ENCODE measurements around the gene SIRT2. TPM values are rescaled to one million over a fixed set of nuclear protein-coding genes. Genes with fewer than 3 reads are reported as not detected.
"Not testable (repeated sequence)": the region's sequence is repeated elsewhere in the genome, so short reads cannot be mapped to it uniquely, and the experiment has no call there.

Gene SIRT2
- total RNA-seq = 10 to 100 TPM; 19.4 to 21.2 TPM

DNA sequence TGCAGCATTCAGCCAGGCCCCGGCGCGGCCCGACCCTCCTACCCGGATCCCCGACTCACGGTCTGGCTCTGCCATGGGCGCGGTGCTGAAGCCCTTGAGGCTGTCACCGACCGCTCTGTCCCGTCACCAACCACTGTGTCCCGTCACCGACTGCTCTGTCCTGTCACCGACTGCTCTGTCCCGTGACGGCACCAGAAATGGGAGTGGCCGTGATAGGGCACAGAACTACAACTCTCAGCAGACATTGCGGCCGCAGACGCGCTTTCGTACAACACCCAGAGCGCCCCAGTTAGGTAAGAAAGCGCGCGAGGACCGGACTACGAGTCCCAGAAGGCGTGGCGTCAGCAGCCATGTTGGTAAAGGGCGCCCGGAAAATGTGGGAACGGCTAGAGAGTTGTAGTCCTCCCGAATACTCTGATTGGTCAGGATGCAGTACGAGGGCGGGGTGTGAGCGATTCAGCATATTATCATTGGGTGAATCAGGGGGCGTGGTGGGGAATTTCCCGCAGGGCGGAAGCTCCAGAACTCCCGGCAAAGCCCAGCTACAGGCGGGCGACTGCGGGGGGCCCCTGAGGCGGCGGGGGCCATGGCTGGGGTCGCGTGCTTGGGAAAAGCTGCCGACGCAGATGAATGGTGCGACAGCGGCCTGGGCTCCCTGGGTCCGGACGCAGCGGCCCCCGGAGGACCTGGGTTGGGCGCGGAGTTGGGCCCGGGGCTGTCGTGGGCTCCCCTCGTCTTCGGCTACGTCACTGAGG is at the start of gene SIRT2, which contains the start of gene NFKBIB:
Gene SIRT2, minus strand, starts transcription at position 172 of the 755 bp plus-strand sequence. Its CDS starts 97 bp downstream, at position 75.
Gene NFKBIB, plus strand, starts transcription at position 523 of the 755 bp plus-strand sequence. Its CDS starts 64 bp downstream, at position 587.
- Mint-ChIP-seq H3K4me1 (peaks cover 26% of the 10 kb centered on the region), H3K9me3 (peaks cover 2% of the 10 kb centered on the region), H3K27ac (peak within 1 kb of the TSS; percentile 93), H3K4me3 (peak within 1 kb of the TSS; percentile 96), H3K36me3 (peaks cover 23% of the 10 kb centered on the region), H3K27me3 (no peaks in the 10 kb centered on the region)
- peak; percentile 99 for DNase-seq

DNA sequence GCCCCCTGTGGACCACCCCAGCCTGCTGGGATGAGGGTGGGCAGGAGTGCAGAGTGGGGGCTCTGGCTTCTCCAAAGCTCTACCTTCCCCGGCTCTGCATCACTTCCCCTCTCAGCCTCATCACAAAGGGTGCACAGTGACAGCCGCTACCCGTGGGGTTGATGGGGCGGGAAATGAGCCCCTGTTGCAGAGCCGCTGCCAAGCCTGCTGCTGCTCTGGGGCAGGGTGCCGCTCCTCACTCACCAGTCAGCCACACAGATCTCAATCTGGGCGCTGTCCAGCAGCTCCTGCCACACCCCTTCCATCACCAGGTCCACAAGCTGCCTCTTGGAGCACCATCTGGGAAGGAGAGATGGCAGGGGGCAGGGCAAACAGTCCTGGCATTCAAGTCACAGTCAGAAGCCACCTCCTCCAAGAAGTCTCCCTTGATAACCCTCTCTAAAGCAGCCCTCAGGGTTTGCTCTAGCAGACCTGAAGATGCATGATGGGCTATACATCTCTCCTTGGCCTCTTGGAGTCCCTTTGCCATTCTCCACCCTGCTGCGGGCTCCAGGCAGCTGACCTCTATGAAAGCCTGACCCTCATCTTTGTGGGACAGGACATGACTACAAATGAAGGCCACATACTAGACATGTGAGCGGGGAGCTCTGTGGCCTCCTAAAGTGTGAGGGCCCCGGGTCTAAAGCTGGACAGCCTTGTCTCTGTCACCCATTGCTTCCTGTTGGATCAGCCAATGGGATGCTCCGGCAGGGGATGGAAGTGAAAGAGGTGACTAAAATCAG is 47.0 kb upstream of the SIRT2 start:
- Mint-ChIP-seq H3K4me1 (peaks cover 5% of the 10 kb centered on the region), H3K27ac (no peak overlapping the region), H3K4me3 (no peak overlapping the region), H3K9me3 (peaks cover 1% of the 10 kb centered on the region), H3K27me3 (peaks cover 25% of the 10 kb centered on the region), H3K36me3 (no peaks in the 10 kb centered on the region)
- DNase-seq = no peak

GRCh38 chr19:38945562-38946228 is 46.3 kb upstream of the SIRT2 start:
- Mint-ChIP-seq H3K4me1 (peaks cover 5% of the 10 kb centered on the region), H3K36me3 (peaks cover 4% of the 10 kb centered on the region), H3K27me3 (peaks cover 20% of the 10 kb centered on the region), H3K27ac (no peak overlapping the region), H3K4me3 (no peak overlapping the region), H3K9me3 (peaks cover 1% of the 10 kb centered on the region)
- no peak for DNase-seq

- Mint-ChIP-seq H3K27ac (no peak overlapping the region), H3K27me3 (peaks cover 19% of the 10 kb centered on the region), H3K4me1 (peaks cover 5% of the 10 kb centered on the region), H3K4me3 (no peak overlapping the region), H3K36me3 (peaks cover 4% of the 10 kb centered on the region), H3K9me3 (peaks cover 1% of the 10 kb centered on the region)
- no peak for DNase-seq
Observed at GRCh38 chr19:38944981-38945506, 45.6 kb upstream of the SIRT2 start.

DNA sequence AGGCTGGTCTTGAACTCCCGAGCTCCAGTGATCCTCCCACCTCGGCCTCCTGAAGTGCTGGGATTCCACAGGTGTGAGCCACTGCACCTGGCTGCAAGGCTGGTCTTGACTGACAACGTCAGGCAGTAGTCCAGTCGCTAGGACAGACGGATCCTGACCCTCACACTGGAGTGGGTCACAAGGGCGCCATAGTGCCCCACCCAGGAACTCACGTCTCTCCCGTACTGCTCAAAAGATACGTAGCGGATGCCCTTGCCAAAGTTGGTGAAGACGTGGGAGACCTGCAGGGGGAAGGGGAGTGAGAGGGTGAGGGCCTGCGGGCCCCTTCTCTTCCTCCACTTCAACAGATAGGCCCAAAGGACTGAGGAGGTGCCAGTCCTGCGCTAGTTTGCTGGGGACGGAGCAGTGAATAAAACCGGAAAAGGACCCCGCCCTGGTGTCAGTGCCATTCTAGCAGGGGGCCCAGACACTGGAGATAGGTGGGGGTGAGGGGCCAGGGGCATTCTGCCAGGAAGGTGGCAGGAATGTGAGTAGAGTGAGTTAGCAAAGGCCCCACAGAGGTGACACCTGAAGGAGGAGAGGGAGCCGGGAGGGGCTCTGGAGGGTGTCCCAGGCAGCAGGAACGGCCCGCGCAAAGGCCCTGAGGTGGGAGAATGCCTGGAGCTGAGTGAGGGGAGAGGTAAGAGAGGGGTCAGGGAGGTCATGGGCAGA is 43.2 kb upstream of the SIRT2 start:
- Mint-ChIP-seq H3K27ac (no peak overlapping the region), H3K4me3 (no peak overlapping the region), H3K27me3 (peaks cover 12% of the 10 kb centered on the region), H3K36me3 (peaks cover 4% of the 10 kb centered on the region), H3K4me1 (no peaks in the 10 kb centered on the region), H3K9me3 (no peaks in the 10 kb centered on the region)
- no peak for DNase-seq

GRCh38 chr19:38941979-38942378 is 42.6 kb upstream of the SIRT2 start:
- Mint-ChIP-seq H3K27me3 (peaks cover 12% of the 10 kb centered on the region), H3K4me3 (no peak overlapping the region), H3K36me3 (peaks cover 4% of the 10 kb centered on the region), H3K9me3 (no peaks in the 10 kb centered on the region), H3K27ac (no peak overlapping the region), H3K4me1 (no peaks in the 10 kb centered on the region)
- no peak for DNase-seq

DNA sequence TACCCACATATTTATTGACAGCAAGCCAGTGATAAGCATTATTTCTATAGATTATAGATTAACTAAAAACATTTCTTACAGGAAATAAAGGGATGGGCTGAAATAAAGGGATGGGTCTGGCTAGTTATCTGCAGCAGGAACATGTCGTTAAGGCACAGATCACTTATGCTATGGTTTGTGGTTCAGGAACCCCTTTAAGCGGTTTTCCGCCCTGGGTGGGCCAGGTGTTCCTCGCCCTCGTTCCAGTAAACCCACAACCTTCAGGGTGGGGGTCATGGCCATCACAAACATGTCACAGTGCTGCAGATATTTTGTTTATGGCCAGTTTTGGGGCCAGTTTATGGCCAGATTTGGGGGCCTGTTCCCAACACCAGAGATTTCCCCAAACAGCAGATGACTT is 42.0 kb upstream of the SIRT2 start:
- not testable (repeated sequence) for DNase-seq, H3K27ac Mint-ChIP-seq, H3K4me1 Mint-ChIP-seq, H3K9me3 Mint-ChIP-seq, H3K36me3 Mint-ChIP-seq, H3K4me3 Mint-ChIP-seq
- peaks cover 12% of the 10 kb centered on the region for H3K27me3 Mint-ChIP-seq

GRCh38 chr19:38939957-38940356 is 40.5 kb upstream of the SIRT2 start:
- Mint-ChIP-seq H3K27me3 (peaks cover 12% of the 10 kb centered on the region), H3K9me3 (peaks cover 2% of the 10 kb centered on the region), H3K4me3 (no peak overlapping the region), H3K27ac (no peak overlapping the region), H3K36me3 (peaks cover 17% of the 10 kb centered on the region), H3K4me1 (no peaks in the 10 kb centered on the region)
- DNase-seq = no peak

GRCh38 chr19:38933544-38933943 is 34.1 kb upstream of the SIRT2 start:
- Mint-ChIP-seq H3K4me1 (peaks cover 19% of the 10 kb centered on the region), H3K36me3 (peaks cover 47% of the 10 kb centered on the region), H3K9me3 (peaks cover 9% of the 10 kb centered on the region), H3K4me3 (no peak overlapping the region), H3K27ac (no peak overlapping the region), H3K27me3 (no peaks in the 10 kb centered on the region)
- DNase-seq = no peak

DNA sequence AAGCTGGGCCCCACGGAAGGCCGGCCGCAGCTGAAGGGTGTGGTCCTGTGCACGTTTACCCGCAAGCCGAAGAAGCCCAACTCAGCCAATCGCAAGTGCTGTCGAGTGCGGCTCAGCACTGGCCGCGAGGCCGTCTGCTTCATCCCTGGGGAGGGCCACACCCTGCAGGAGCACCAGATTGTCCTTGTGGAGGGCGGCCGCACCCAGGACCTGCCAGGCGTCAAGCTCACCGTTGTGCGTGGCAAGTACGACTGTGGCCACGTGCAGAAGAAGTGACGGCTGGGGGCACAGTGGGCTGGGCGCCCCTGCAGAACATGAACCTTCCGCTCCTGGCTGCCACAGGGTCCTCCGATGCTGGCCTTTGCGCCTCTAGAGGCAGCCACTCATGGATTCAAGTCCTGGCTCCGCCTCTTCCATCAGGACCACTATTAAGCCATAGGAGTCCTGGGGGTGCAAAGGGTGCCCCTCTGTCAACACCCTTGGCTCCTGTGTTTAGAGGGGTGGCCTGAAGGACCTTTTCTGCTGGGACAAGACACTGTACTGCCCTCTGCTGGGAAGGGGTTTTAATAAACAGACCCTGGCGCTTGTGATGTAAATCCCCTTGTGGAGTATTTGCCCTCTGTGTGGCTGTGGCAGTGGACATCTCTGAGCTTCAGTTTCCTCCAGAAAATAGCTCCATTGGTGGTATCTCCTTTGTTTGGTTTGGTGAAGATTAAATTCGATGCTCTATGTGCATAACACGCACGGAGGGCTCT is 33.2 kb upstream of the SIRT2 start:
- peaks cover 9% of the 10 kb centered on the region for H3K9me3 Mint-ChIP-seq
- H3K27me3 Mint-ChIP-seq = no peaks in the 10 kb centered on the region
- peak; percentile 35 for DNase-seq
- H3K4me3 Mint-ChIP-seq = peak overlapping the region; percentile 42
- H3K4me1 Mint-ChIP-seq = peaks cover 25% of the 10 kb centered on the region
- H3K36me3 Mint-ChIP-seq = peaks cover 49% of the 10 kb centered on the region
- no peak overlapping the region for H3K27ac Mint-ChIP-seq

GRCh38 chr19:38931521-38931793 is 32.0 kb upstream of the SIRT2 start:
- peak overlapping the region; percentile 99 for H3K27ac Mint-ChIP-seq
- H3K4me1 Mint-ChIP-seq = peaks cover 25% of the 10 kb centered on the region
- H3K36me3 Mint-ChIP-seq = peaks cover 49% of the 10 kb centered on the region
- DNase-seq = no peak
- peak overlapping the region; percentile 97 for H3K4me3 Mint-ChIP-seq
- H3K27me3 Mint-ChIP-seq = no peaks in the 10 kb centered on the region
- H3K9me3 Mint-ChIP-seq = peaks cover 9% of the 10 kb centered on the region

DNA sequence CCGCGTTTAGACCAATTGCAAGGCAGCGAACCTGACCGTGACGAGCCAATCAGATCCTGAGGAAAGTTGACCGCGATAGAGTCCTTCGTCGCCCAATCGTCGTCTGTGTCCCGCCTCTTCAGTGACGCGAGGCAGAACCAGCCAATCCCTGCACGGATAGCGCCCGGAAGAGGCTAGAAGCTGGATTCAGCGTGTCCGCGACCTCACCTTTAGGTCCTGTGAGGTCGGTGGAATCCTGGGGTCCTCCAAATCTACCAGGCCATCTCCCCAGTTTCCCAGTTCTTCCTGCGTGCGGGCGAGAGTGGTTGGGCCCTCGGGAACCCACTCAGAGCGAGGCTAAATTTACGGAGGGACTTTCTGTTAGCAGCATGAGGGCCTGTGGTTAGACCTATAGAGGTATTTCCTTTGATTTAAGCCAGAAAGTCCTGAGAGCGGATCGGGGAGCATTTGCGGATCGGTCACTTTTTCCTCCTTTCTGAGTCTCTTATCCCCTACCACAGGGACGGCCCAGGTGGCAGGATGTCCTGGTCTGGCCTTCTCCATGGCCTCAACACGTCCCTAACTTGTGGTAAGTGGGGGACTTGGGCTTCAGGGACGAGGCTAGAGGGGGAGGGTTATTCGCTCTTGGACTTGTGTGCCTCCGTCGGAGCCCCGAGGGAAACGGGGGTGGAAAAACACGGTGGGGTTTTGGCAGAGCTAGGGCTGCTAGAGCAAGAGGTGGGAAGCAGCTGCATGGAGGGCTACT is 31.5 kb upstream of the SIRT2 start, which contains the start of gene MRPS12:
Gene MRPS12, plus strand, starts transcription at position 169 of the 745 bp plus-strand sequence. Its CDS starts 351 bp downstream, at position 520.
- DNase-seq = peak; percentile 97
- Mint-ChIP-seq H3K4me3 (peak within 1 kb of the TSS; percentile 97), H3K36me3 (peaks cover 46% of the 10 kb centered on the region), H3K9me3 (peaks cover 9% of the 10 kb centered on the region), H3K27ac (peak within 1 kb of the TSS; percentile 99), H3K4me1 (peaks cover 25% of the 10 kb centered on the region), H3K27me3 (no peaks in the 10 kb centered on the region)

All from activated naive CD8-positive, alpha-beta T cell treated with anti-CD3 and anti-CD28 coated beads for 36 hours (primary cell).